HCEC 1CT (cell line): ENCODE data around the gene RIMKLB.
"Not testable (repeated sequence)": the region's sequence is repeated elsewhere in the genome, so short reads cannot be mapped to it uniquely, and the experiment has no call there.

Experiments
- DNase-seq: peaks from one replicate; pipeline ENCODE4 v3.0.0-alpha.2; 2017

RIMKLB gene

DNA sequence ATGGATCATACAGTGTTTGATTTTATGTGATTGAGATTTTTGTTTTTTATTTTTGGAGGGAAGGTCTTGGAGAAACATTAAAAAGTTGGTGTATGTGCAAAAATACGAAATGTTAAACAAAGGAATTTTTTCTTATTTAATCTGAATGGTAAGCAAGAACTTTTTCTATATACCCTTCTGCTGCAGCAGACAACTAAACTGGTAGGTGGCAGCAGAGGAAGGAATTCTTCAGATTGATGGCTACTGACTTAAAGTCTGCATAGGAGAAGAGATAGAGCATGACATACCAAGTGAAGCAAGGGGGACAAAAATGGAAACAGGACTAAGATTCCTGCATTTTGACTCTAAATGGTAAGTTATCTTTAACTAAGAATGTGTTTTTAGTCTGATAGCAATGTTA is 82.6 kb downstream of the RIMKLB start:
- DNase-seq, result peak; percentile 16

DNA sequence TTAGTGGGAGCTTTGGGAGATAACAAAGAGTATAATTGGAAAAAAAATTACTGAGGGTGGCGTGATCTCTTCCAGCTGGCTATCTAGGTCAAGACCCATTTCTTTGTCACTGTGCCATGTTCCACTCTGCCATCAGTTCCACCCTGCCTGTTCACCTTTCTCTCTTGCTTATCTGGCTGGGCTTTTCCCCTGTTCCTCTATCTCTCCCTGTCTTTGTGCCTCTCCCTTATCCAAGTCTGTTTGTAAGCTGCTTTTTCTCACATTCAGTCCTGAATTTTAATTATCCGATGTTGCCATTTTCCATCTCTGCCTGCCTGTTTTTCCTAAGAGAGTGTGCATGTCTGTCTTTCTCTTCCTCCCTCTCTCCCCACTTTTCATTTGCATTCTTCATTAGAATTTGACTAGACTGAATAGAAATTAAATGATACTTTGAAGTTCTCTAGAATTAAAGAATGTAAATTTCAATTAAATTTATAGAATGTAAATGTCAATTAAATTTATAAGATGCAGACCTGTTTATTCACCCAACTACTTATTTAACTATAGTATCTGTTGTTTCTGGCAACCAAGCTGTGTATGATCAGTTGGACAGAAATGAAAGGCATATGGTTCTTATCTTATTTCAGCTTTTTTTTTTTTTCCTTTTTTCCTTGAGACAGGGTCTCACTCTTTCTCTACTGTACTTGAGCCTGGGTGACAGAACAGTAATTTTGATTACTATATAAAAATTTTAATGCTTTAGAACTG is 83.8 kb downstream of the RIMKLB start:
- DNase-seq, result no peak

DNA sequence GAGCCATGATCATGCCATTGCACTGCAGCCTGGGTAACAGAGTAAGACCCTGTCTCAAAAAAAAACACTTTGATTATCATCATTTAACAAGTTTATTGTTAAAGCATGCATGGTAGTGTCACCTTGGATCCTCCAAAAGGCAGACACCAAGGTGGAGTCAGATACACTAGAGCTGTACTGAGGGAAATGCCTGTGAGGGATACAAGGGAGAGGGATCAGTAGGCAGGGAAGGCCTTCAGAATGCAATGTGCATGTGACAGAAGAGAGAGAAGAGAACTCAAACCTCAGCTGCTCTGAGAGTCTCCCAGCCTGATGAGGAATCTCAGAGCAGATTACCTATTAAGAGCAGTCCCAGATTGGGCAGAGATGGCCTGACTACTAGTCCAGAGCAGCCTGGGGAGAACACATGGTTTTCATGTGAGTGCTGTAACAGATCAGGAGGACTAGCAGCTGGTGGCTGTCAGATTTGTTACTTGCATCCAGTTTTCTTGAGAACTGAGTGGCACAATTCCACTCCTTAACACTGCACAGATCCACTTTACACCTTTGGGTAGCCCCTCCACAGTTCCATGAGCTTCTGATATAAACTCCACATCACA is 86.6 kb downstream of the RIMKLB start:
- no peak for DNase-seq

DNA sequence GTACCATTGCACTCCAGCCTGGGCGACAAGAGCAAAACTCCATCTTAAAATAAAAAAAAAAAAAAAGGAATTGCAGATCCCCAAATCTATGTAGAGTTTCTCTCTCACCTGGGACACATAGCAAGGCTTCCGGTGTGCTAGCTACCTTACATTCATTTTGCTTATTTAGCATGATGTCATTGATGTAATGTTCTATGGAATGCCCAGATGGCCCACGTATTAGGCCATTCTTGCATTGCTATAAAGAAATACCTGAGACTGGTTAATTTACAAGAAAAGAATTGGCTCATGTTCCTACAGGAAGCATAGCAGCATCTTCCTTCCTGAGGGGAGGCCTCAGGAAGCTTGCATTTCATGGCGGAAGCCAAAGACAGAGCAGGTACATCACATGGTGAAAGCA is 87.7 kb downstream of the RIMKLB start:
- DNase-seq, result no peak

DNA sequence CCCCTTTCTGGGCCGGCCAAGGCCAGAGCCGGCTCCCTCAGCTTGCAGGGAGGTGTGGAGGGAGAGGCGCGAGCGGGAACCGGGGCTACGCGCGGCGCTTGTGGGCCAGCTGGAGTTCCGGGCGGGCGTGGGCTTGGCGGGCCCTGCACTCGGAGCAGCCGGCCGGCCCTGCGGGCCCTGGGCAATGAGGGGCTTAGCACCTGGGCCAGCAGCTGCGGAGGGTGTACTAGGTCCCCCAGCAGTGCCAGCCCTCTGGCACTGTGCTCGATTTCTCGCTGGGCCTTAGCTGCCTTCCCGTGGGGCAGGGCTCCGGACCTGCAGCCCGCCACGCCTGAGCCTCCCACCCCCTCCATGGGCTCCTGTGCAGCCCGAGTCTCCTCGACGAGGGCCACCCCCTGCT is 89.4 kb downstream of the RIMKLB start:
- DNase-seq, result not testable (repeated sequence)

DNA sequence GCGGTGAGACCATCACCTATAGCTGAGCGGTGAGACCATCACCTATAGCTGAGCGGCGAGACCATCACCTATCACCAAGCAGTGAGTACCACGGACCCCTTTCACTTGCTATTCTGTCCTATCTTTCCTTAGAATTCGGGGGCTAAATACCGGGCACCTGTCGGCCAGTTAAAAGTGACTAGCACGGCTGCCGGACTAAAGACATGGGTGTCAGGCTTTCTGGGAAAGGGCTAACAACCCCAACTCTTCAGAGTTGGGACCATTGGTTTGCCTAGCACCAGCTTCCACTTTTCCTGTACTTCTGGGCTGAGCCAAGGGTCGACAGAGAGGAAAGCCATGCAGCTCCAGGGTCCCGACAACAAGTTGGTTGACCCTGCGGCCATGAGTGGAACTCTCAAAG is 90.9 kb downstream of the RIMKLB start:
- not testable (repeated sequence) for DNase-seq

DNA sequence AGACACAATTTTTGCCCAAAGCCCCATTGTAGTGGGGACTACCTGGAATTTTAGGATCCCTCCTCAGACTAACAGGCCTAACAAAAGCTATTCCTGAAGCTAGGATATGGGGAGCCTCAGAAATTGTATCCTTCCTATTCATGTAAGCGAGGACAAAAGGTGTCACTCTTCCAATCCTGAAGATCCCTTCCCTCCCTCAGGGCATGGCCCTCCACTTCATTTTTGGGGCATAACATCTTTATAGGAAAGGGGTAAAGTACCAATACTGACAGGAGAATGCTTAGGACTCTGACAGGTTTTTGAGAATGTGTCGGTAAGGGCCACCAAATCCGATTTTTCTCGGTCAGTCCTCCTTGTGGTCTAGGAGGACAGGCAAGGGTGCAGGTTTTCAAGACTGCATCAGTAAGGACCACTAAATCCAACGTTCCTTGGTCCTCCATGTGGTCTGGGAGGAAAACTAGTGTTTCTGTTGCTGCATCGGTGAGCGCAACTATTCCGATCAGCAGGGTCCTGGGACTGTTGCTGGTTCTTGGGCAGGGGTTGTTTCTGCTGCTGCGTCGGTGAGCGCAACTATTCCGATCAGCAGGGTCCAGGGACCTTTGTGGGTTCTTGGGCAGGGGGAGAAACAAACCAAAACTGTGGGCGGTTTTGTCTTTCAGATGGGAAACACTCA is 91.7 kb downstream of the RIMKLB start:
- DNase-seq, result not testable (repeated sequence)

DNA sequence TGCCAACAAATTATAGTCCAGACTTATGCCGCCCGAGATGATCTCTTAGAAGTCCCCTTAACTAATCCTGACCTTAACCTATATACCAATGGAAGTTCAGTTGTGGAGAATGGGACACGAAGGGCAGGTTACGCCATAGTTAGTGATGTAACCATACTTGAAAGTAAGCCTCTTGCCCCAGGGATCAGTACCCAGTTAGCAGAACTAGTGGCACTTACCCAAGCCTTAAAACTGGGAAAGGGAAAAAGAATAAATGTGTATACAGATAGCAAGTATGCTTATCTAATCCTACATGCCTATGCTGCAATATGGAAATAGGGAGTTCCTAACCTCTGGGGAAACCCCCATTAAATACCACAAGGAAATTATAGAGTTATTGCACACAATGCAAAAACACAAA is 95.4 kb downstream of the RIMKLB start:
- not testable (repeated sequence) for DNase-seq

DNA sequence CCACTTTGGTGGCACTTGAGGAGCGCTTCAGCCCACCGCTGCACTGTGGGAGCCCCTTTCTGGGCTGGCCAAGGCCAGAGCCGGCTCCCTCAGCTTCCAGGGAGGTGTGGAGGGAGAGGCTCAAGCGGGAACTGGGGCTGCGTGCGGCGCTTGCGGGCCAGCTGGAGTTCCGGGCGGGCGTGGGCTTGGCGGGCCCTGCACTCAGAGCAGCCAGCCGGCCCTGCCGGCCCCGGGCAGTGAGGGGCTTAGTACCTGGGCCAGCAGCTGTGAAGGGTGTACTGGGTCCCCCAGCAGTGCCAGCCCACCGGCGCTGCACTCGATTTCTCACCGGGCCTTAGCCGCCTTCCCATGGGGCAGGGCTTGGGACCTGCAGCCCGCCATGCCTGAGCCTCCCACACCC is 96.8 kb downstream of the RIMKLB start:
- DNase-seq, result not testable (repeated sequence)

DNA sequence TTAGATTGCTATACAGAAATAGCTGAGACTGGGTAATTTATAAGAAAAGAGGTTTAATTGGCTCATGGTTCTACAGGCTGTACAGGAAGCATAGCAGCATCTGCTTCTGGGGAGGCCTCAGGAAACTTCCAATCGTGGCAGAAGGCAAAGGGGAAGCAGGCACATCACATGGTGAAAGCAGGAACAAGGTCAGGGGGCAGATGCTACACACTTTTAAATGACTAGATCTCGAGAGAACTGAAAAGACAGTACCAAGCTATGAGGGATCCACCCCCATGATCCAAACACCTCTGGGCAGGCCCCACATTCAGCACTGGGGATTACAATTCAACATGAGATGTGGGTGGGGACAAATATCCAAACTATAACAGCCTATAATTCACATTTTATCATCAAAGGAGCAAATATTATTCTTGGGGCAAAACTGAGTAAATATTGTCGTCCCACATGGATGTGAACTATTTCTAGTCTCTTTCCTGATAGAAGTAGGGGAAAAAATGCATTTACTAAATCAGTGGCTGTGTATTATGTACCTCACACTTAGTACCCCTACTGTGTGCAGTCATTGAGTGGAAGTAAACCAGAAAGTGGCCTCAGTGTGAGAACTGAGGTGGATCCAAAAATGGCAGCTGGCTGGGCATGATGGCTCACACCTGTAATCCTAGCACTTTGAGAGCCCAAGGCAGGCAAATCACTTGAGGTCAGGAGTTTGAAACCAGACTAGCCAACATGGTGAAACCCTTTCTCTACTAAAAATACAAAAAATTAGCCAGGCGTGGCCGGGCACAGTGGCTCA is 99.2 kb downstream of the RIMKLB start:
- no peak for DNase-seq

DNA sequence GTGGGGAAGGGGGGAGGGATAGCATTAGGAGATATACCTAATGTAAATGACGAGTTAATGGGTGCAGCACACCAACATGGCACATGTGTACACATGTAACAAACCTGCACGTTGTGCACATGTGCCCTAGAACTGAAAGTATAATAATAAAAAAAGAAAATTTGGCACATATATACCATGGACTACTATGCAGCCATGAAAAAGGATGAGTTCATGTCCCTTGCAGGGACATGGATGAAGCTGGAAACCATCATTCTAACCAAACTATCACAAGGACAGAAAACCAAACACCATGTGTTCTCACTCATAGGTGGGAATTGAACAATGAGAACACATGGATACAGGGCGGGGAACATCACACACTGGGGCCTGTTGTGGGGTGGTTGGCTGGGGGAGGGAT is 103.4 kb downstream of the RIMKLB start:
- DNase-seq, result not testable (repeated sequence)

DNA sequence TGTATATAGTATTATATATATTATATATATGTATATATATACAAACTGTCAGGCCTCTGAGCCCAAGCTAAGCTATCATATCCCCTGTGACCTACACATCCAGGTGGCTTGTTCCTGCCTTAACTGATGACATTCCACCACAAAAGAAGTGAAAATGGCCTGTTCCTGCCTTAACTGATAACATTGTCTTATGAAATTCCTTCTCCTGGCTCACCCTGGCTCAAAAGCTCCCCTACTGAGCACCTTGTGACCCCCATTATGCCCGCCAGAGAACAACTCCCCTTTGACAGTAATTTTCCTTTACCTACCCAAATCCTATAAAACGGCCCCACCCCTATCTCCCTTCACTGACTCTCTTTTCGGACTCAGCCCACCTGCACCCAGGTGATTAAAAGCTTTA is 107.0 kb downstream of the RIMKLB start:
- not testable (repeated sequence) for DNase-seq

DNA sequence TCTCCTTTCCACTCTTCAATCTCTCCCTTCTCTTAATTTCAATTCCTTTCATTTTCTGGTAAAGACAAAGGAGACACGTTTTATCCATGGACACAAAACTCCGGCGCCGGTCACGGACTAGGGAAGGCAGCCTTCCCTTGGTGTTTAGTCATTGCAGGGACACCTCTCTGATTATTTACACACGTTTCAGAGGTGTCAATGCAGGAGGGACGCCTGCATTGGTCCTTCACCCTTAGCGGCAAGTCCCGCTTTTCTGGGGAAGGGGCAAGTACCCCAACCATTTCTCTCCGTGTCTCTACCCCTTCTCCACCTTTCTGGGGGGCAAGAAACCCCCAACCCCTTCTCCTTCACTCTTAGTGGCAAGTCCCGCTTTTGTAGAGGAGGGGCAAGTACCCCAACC is 107.7 kb downstream of the RIMKLB start:
- not testable (repeated sequence) for DNase-seq

DNA sequence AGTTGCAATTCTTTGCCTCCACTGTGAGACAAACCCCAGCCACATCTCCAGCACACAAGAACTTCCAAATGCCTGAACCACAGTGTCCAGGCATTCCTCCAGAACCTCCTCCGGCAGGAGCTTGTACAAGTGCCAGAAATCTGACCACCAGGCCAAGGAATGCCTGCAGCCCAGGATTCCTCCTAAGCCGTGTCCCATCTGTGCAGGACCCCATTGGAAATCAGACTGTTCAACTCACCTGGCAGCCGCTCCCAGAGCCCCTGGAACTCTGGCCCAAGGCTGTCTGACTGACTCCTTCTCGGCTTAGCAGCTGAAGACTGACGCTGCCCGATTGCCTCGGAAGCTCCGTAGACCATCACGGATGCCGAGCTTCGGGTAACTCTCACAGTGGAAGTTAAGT is 109.3 kb downstream of the RIMKLB start:
- not testable (repeated sequence) for DNase-seq

DNA sequence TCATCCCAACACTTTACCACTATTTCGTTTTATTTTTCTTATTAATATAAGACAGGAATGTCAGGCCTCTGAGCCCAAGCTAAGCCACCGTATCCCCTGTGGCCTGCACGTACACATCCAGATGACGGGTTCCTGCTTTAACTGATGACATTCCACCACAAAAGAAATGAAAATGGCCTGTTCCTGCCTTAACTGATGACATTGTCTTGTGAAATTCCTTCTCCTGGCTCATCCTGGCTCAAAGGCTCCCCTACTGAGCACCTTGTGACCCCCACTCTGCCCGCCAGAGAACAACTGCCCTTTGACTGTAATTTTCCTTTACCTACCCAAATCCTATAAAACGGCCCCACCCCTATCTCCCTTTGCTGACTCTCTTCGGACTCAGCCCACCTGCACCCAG is 112.3 kb downstream of the RIMKLB start:
- DNase-seq, result not testable (repeated sequence)

DNA sequence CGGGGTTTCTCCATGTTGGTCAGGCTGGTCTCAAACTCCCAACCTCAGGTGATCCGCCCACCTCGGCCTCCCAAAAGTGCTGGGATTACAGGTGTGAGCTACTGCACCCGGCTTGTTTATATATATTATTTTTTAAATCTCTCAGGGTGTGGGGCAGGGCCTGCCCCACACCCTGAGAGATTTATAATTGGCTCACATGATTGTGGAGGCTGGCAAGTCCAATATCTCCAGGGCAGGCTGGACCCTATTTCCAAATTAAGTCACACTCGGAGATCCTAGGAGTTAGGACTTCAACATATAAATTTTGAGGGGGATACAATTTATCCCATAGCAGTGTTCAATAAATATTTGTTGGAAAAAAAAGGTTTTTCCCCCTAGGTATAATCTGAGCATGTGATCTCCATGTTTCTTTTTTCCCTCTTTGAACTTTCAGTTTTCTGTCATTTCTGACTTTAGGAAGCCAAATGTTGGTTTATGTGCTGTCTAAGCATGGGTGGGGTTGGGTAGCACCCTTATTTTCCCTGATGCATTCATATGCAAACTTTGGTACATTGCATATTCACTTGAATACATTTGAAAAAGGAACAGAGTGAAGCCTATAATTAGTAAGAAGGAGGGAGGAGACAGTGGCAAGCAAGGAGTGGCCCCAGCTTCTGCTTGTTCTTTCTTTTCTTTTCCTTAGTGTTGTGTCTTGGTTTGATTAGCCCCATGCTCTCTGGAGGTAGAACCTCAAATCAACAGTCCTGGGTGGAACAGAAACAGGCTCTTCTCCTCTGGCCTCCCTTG is 116.0 kb downstream of the RIMKLB start:
- DNase-seq, result no peak

DNA sequence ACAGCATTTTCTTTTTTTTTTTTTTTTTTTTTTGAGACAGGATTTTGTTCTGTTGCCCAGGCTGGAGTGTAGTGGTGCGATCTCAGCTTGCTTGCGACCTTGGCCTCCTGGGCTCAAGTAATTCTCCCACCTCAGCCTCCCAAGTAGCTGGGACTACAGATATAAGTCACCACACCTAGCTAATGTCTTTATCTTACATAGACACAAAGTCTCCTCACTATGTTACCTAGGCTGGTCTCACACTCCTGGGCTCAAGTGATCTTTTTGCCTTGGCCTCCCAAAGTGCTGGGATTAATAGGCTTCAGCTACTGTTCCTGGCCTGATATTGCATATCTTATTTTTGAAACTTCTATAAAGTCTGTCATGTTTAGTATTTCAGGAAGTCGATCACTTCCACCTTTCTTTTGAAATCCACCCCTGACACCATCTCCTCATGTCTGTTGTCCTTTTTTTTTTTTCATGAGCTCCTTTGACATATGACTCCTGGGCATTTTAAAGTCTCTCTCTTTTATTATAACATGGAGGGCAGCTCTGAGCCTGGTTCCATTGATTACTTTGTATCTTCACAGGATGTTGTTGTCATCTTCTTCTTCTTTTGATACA is 118.8 kb downstream of the RIMKLB start:
- no peak for DNase-seq

DNA sequence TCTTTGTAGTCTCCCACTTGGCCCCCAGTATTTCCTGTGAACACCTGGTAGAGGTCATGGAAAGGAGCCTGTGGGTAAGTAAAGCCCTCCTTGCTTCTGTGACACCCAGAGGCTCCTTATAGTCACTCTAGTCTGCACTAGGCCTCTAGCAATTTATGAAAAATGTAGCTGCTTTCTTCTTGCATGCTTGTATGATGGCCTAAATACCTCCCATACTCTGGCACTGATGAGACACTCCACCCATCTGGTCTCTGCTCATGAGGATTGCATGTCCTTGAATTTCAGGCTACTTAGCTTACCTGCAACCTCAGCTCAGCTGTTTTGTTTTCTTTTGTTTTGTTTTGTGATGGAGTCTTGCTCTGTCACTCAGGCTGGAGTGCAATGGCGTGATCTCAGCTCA is 120.1 kb downstream of the RIMKLB start:
- DNase-seq, result no peak

DNA sequence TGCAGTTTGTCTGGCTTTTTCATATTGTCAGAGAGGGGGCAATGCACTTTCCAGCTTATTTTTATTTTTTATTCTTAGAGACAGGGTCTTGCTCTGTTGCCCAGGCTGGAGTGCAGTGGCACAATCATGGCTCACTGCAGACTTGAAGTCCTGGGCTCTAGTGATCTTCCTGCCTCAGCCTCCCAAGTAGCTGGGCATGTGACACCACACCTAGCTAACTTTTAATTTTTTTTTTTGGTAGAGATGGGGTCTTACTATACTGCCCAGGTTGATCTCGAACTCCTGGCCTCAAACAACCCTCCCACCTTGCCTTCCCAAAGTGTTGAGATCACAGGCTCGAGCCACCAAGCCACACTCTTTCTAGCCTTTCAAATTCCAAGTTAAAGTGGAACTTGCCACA is 120.7 kb downstream of the RIMKLB start:
- DNase-seq, result no peak

DNA sequence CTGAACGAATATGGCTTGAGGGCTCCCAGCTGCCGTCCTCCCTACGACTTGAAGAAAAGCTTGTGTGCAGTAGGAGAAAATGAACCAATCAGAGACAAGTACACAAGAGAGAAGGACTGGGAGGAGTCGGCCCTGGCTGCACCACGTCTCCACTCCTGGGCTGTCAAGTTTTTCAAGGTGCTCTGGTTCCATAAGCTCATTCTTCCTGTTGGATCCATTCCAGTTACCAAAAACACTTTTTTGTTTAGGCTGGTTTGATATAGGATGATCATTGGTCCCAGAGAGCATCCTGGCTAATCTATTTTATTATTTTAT is 121.8 kb downstream of the RIMKLB start:
- no peak for DNase-seq

DNA sequence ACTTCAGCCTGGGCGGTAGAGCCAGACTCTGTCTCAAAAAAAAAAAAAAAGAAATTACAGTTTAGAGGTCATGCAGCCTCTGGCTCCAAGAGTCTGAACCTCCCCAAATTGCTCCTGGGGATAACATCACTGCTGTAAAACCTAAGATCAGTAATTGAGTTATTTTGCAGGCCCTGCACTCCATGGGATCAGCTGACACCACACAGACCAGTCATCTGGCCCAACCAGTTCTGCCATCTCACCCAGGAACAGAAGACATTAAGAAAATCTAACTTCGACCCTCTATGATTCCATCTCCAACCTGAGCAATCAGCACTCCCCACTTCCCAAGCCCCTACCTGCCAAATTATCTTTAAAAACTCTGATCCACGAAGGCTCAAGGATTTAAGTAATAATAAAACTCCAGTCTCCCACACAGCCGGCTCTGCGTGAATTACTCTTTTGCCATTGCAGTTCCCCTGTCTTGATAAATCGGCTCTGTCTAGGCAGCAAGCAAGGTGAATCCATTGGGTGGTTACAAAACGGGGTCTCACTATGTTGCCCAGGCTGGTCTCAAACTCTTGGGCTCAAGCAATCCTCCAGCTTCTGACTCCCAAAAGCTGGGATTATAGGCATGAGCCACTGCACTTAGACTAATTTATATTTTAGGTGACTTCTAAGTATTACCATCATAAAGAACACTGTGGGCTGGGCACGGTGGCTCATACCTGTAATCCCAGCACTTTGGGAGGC is 123.1 kb downstream of the RIMKLB start:
- DNase-seq, result not testable (repeated sequence)

DNA sequence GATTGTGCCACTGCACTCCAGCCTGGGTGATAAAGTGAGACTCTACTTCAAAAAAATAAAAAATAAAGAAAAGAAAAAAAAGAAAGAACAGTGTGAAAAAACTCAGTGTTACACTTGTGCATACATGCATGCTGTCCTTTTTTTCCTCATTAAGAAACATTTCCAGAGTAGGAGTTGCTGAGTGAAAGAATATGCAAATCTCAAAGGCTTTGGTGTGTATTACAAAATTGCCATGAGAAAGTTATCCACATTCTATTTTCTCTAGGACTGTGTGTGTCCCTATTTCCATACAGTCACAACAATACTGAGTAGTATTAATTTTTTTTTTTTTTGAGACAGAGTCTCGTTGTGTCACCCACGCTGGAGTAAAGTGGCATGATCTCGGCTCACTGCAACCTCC is 123.8 kb downstream of the RIMKLB start:
- no peak for DNase-seq
